ENCODE measurements around the gene CIB1. TPM values are rescaled to one million over a fixed set of nuclear protein-coding genes. Genes with fewer than 3 reads are reported as not detected.

CIB1 gene
- total and polyA plus RNA-seq, 10 of the 15 experiments (the other 5 are each of a cell fraction or from before 2014, with no cell fraction given), result 10.8 to 155 (median 81.9) TPM

DNA sequence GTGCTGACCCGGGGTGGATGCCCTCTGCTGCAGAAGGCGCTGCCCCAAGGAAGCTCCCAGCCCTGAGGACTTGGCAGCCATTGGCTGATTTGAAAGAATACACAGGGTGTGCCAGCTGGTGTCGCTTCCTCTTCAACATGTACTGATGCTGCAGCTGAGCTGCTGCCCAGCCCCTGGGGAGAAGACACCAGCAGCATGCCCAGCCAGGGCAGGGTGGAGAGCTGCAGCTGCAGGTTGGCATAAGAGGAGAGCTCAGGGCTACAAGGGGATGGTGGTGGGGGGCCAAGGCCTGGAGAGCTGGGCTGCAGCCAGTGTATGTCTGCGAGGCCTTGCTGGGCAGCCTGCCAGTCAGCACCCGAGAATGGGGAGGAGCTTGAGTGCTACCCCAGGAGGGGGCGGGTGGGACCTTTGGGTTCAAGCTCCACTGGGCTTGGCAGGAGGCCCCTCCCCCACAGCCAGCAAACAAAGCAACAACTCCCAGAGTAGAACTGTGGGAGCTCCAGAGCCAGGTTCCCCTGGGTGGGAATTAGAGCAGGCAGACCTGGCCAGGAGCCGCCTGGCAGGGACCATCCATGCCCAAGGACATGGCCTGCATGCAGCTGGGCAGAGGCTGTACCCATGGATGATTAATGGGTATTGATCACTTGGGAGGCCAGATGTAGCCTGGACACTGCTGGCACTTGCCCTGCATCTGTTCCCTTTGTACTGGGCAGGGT is 41.8 kb downstream of the CIB1 start (continued):
- TF ChIP-seq BCL3 (IDR thresholded peaks at IDR 0.05; ENCODE audit: borderline replicate concordance, insufficient read depth, low read depth, low read length, poor library complexity, severe bottlenecking) (no peak), PAX5 (IDR thresholded peaks at IDR 0.05; ENCODE audit: borderline replicate concordance, low read depth, low read length) (0 out of 2 replicates have a peak, but pooled peaks have one; percentile 56)

DNA sequence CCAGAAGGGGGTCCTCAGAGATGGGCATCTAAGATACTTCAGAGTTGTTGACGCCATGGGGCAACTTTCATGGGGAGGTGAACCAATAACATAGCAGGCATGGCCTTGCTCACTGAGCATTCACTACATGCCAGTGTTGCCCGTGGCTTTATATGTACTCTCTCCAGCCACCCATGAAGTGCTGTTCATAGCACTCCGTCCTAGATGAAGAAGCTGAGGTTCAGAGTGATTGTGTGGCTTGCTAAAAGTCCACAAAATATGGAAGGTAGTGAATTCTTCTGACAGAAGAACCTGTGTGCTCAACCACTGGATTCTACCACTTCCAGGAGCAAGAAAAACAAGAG is 42.4 kb downstream of the CIB1 start:
- ChIA-PET CTCF (interaction anchor here (0.8 to 4.1 kb wide), 13 partner anchors 9 to 96 kb away, joined by 3 to 22 read pairs (median 5); partner anchors contain the start of gene SEMA4B), POLR2A (interaction anchor here (0.6 to 6.0 kb wide), 8 partner anchors 12 to 335 kb away, joined by 3 to 101 read pairs (median 6); partner anchors contain the start of genes CIB1, GDPGP1 and SEMA4B), SMC1A (ENCODE audit: uncharacterized antibody, unreplicated experiment) (interaction anchor here (0.7 to 5.3 kb wide), 12 partner anchors 9 to 89 kb away, joined by 3 to 47 read pairs (median 8); partner anchors contain the start of genes CIB1, GDPGP1, IDH2 and SEMA4B), RAD21 (ENCODE audit: unreplicated experiment) (interaction anchor here (1.0 to 3.3 kb wide), 15 partner anchors 10 to 95 kb away, joined by 3 to 43 read pairs (median 7); partner anchors contain the start of genes CIB1, GDPGP1 and SEMA4B)
- no peak for TF ChIP-seq EP300 (IDR thresholded peaks at IDR 0.05; ENCODE audit: borderline replicate concordance in 1 of 2, control insufficient read depth in 1 of 2, low read depth in 2 of 2, low read length in 2 of 2)
- TF ChIP-seq RAD51 (IDR thresholded peaks at IDR 0.05), result no peak
- no peak for TF ChIP-seq ETV6 (conservative IDR thresholded peaks at IDR 0.05 in 1 of 2, IDR thresholded peaks at IDR 0.05 in 1 of 2; ENCODE audit: borderline replicate concordance in 1 of 2, low read depth in 1 of 2)
- TF ChIP-seq MTA3 (IDR thresholded peaks at IDR 0.05; ENCODE audit: borderline replicate concordance, low read length), result no peak
- TF ChIP-seq ZBTB33 (IDR thresholded peaks at IDR 0.05), result no peak
- TF ChIP-seq HDAC6 (IDR thresholded peaks at IDR 0.05; ENCODE audit: unreplicated experiment), result no peak
- TF ChIP-seq ZZZ3 (IDR thresholded peaks at IDR 0.05; ENCODE audit: control insufficient read depth, insufficient read length, low read depth), result no peak
- TF ChIP-seq POLR2AphosphoS5 (IDR thresholded peaks at IDR 0.05; ENCODE audit: low read length), result no peak
- TF ChIP-seq TARDBP (IDR thresholded peaks at IDR 0.05; ENCODE audit: borderline replicate concordance), result no peak
- H2AFZ ChIP-seq (ENCODE audit: control insufficient read depth, low read depth, low read length), result peak overlapping the region; percentile 49
- H3K27ac ChIP-seq (ENCODE audit: control insufficient read depth, insufficient read depth), result peak overlapping the region; percentile 65
- peaks cover 41% of the 10 kb centered on the region for H3K4me1 ChIP-seq (ENCODE audit: control insufficient read depth, insufficient read depth, low read length)
- H3K79me2 ChIP-seq (ENCODE audit: control insufficient read depth, insufficient read depth, low read length), result peaks cover 5% of the 10 kb centered on the region; the same call in 1 of the 2 replicates
- in situ Hi-C loops (cut with MboI) (no loop called here), intact Hi-C loops (cut with micrococcal nuclease; ENCODE audit: unreplicated experiment) (loop anchor here (5.0 kb wide), 1 partner anchor 41 kb away; the partner anchor contains the start of genes CIB1 and GDPGP1)
- H4K20me1 ChIP-seq (ENCODE audit: control insufficient read depth, insufficient read depth), result no peaks in the 10 kb centered on the region
- H3K4me3 ChIP-seq, result peak overlapping the region; percentile 12; the same call in 1 of the 2 replicates
- H3K27me3 ChIP-seq (replicated peaks in 1 of 2; ENCODE audit: control insufficient read depth in 2 of 2, insufficient read depth in 2 of 2, low read length in 1 of 2), result no peaks in the 10 kb centered on the region
- H3K4me2 ChIP-seq (ENCODE audit: control insufficient read depth, insufficient read depth), result peak overlapping the region; percentile 87
- 2% methylated on average over 3 of the region's 3 CpGs for WGBS (ENCODE audit: insufficient coverage, insufficient replicate concordance, low lambda C conversion rate, missing lambda C conversion rate)
- no peaks in the 10 kb centered on the region for H3K9me3 ChIP-seq (replicated peaks; ENCODE audit: control insufficient read depth, insufficient read depth, low read length)
- peak; percentile 53 for ATAC-seq
- no TSS peak for BruUV-seq (replicated peaks)
- 0 out of 4 replicates have a peak, but pooled peaks cover 0 to 2% of the 10 kb centered on the region in 2 experiments for H3K36me3 ChIP-seq (ENCODE audit: control insufficient read depth in 2 of 2, insufficient read depth in 2 of 2, low read length in 1 of 2)
- H3K9ac ChIP-seq (ENCODE audit: control insufficient read depth, insufficient read depth, low read length), result peak overlapping the region; percentile 35; the same call in 1 of the 2 replicates
- DNase-seq (ENCODE audit: low read depth, low spot score), result no peak
- no peak for FAIRE-seq
